Pancreas (tissue), 10 donors: ENCODE measurements around the gene OR5AK2. TPM values are rescaled to one million over a fixed set of nuclear protein-coding genes. Genes with fewer than 3 reads are reported as not detected.
"Not testable (repeated sequence)": the region's sequence is repeated elsewhere in the genome, so short reads cannot be mapped to it uniquely, and the experiment has no call there.

Source experiments
- ATAC-seq, 4 donors: fragments of 200-7000 bp; cut with Tn5 transposase; one replicate each; pipeline versions ENCODE4 v1.8.0 to v1.9.1; 2020; ENCODE audit warnings: mild to moderate bottlenecking in 4 of 4, moderate library complexity in 4 of 4
- DNase-seq, 6 donors: peaks; one replicate each; pipeline ENCODE4 v3.0.0-alpha.2; 2020
- FAIRE-seq: peaks from 2 replicates; lab custom pipeline; 2012; peaks lifted over from hg19 to GRCh38; lab: Jason Lieb, UNC
- H3K27ac ChIP-seq, 4 donors: fragments of 200-600 bp; sonication (generic); 1 replicate in 3 of 4; 2 replicates in 1 of 4; pipeline versions ENCODE4 v1.5.0 to v1.8.0; 2020
- H3K27me3 ChIP-seq, 4 donors: fragments of 200-600 bp; one replicate each; pipeline ENCODE4 v1.8.0; 2021
- H3K36me3 ChIP-seq, 3 donors: fragments of 200-600 bp; sonication (generic) in 1 of 3; one replicate each; pipeline versions ENCODE4 v1.5.0 to v1.8.0; 2020 to 2021
- H3K4me1 ChIP-seq, 3 donors: fragments of 200-600 bp; one replicate each; pipeline ENCODE4 v1.8.0; 2021
- H3K4me3 ChIP-seq, 4 donors: fragments of 200-600 bp; sonication (generic) in 2 of 4; one replicate each; pipeline versions ENCODE4 v1.5.0 to v1.8.0; 2020 to 2021
- H3K9me3 ChIP-seq, 4 donors: fragments of 200-600 bp; one replicate each; pipeline ENCODE4 v1.8.0; 2021
- WGBS, 2 donors: extraction: QIAGEN DNeasy Blood & Tissue Kit; methylation state at CpG; one replicate each; pipeline ENCODE4 v1.1.7; 2013; 5-methylcytosine and 5-hydroxymethylcytosine counted together
- intact Hi-C, 3 donors: fragments of 100-400 bp; cut with DNase I; formaldehyde crosslinking; loops; one replicate each; pipeline versions ENCODE4 v1.11.1 to v1.14.2; 2022
- polyA plus RNA-seq, 2 donors: library from polyadenylated mRNA; stranded (reverse); fragments of 200-250 nt; gene quantifications; one replicate each; pipeline ENCODE4 v1.2.3, GENCODE V29; 2013
- total RNA-seq, 6 donors: library from RNA; stranded (reverse); fragmentation: NEBNext Ultra II Directional in 4 of 6; extraction: Animal tissue kit (Norgen Biotek cat#: 25700) in 4 of 6; gene quantifications; one replicate each; pipeline versions ENCODE4 v1.2.1 to v1.2.4, GENCODE V29; 2021 to 2023
- TF ChIP-seq, protein P1 (sequence below), 4 donors: fragments of 200-600 bp; sonication (generic) in 3 of 4; IDR thresholded peaks; one replicate each; pipeline versions ENCODE4 v1.5.0 to v1.8.0; 2021; ENCODE audit warnings: antibody characterized with exemption in 4 of 4
- donor health status: healthy with polysubstance abuse.
- donor health status: DM: no; HTN: no; CAD: no; lungs with moderate emphysema.
- donor health status: DM: no; HTN: no; CAD: no.
- donor health status: control.
- donor health status: control.
- donor health status: Bipolar disorder and iron deficiency.
- donor health status: DM: yes; HTN: yes; CAD: no.
- donor health status: DM: no; HTN: no; CAD: no.
- donor health status: DM: no; HTN: no; CAD: no.
- donor health status: DM: yes; HTN: yes; CAD: no.

OR5AK2 gene, protein sequence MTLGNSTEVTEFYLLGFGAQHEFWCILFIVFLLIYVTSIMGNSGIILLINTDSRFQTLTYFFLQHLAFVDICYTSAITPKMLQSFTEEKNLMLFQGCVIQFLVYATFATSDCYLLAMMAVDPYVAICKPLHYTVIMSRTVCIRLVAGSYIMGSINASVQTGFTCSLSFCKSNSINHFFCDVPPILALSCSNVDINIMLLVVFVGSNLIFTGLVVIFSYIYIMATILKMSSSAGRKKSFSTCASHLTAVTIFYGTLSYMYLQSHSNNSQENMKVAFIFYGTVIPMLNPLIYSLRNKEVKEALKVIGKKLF
- total RNA-seq (not detected), polyA plus RNA-seq (not detected)

DNA sequence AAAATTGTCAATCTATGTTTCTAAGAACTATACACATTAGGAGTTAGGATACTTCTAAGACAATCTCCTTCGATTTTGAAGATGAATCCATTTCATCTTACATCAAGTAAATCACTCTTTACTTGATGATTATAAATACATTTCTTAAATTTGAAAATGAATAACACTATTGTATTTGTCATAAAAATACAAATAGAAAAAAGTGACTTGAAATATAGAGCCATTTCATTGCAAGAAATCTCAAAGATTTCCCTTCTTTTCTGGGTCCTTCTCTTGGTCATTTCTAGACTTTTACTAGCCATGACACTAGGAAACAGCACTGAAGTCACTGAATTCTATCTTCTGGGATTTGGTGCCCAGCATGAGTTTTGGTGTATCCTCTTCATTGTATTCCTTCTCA, at the start of gene OR5AK2:
Gene OR5AK2 (plus strand): TSS at position 301 of the 400 bp plus-strand sequence. CDS start 0 bp downstream, at position 301.
- no peak for ATAC-seq
- Histone ChIP-seq H3K4me3 (no peak within 1 kb of the TSS), H3K9me3 (no peaks in the 10 kb centered on the region), H3K27ac (no peak within 1 kb of the TSS), H3K4me1 (no peaks in the 10 kb centered on the region), H3K36me3 (no peaks in the 10 kb centered on the region), H3K27me3 (no peaks in the 10 kb centered on the region)
- no peak for FAIRE-seq
- TF ChIP-seq, protein P1, sequence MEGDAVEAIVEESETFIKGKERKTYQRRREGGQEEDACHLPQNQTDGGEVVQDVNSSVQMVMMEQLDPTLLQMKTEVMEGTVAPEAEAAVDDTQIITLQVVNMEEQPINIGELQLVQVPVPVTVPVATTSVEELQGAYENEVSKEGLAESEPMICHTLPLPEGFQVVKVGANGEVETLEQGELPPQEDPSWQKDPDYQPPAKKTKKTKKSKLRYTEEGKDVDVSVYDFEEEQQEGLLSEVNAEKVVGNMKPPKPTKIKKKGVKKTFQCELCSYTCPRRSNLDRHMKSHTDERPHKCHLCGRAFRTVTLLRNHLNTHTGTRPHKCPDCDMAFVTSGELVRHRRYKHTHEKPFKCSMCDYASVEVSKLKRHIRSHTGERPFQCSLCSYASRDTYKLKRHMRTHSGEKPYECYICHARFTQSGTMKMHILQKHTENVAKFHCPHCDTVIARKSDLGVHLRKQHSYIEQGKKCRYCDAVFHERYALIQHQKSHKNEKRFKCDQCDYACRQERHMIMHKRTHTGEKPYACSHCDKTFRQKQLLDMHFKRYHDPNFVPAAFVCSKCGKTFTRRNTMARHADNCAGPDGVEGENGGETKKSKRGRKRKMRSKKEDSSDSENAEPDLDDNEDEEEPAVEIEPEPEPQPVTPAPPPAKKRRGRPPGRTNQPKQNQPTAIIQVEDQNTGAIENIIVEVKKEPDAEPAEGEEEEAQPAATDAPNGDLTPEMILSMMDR (IDR thresholded peaks at IDR 0.05), result no peak
- WGBS, 2 donors, result 50 to 56% methylated on average over 1 of the region's 1 CpG
- no peak for DNase-seq
- intact Hi-C loops, result no loop called here

DNA sequence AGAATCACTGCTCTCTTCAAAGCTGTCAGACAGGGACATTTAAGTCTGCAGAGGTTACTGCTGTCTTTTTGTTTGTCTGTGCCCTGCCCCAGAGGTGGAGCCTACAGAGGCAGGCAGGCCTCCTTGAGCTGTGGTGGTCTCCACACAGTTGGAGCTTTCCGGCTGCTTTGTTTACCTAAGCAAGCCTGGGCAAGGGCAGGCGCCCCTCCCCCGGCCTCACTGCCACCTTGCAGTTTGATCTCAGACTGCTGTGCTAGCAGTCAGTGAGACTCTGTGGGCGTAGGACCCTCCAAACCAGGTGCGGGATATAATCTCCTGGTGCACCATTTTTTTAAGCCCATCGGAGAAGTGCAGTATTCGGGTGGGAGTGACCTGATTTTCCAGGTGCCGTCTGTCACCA, 43.2 kb upstream of the OR5AK2 start:
- intact Hi-C loops, result not testable (repeated sequence)
- WGBS, 2 donors, result 75 to 77% methylated on average over 8 of the region's 8 CpGs

GRCh38 chr11:56948991-56949515, 39.7 kb upstream of the OR5AK2 start:
- TF ChIP-seq, protein P1 (IDR thresholded peaks at IDR 0.05), result no peak
- Histone ChIP-seq H3K27ac (no peak overlapping the region), H3K9me3 (no peaks in the 10 kb centered on the region), H3K36me3 (no peaks in the 10 kb centered on the region), H3K4me3 (no peak overlapping the region), H3K4me1 (no peaks in the 10 kb centered on the region), H3K27me3 (no peaks in the 10 kb centered on the region)
- 46 to 55% methylated on average over 2 of the region's 2 CpGs for WGBS, 2 donors
- intact Hi-C loops, result no loop called here
- ATAC-seq, result no peak
- FAIRE-seq, result no peak
- no peak for DNase-seq

More for the DNA sequence above, 43.2 kb upstream of the OR5AK2 start:
- peak in 1 of 6 donors; percentile 14 for DNase-seq
- not testable (repeated sequence) for H3K27me3 ChIP-seq, H3K9me3 ChIP-seq, H3K27ac ChIP-seq, ATAC-seq, H3K36me3 ChIP-seq, H3K4me1 ChIP-seq, FAIRE-seq, H3K4me3 ChIP-seq

DNA sequence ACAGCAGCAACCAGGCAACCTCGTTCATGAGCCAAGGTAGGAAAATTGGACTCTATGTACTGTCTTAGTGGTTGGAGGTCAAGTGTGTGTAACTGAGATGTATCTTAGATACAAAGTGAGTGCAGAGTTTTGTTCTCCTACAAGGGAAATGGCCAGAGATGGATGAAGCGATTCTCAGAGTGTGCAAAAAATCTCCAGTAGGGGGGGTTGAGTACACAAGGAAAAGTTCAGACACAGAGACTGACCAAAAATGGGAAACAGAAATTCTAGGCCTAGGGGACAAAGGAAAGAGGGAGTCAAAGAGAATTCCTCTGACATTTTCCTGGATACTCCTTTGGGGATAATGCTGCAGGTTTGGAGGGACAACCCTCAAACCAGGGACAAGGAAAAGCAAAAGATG, 38.2 kb upstream of the OR5AK2 start:
- H3K36me3 ChIP-seq, result no peaks in the 10 kb centered on the region
- no peaks in the 10 kb centered on the region for H3K27me3 ChIP-seq
- H3K4me1 ChIP-seq, result no peaks in the 10 kb centered on the region
- WGBS, 2 donors, result 52 to 59% methylated on average over 2 of the region's 2 CpGs
- no peak overlapping the region for H3K4me3 ChIP-seq
- no peak overlapping the region for H3K27ac ChIP-seq
- ATAC-seq, result no peak
- no peak for DNase-seq
- FAIRE-seq, result no peak
- TF ChIP-seq, protein P1 (IDR thresholded peaks at IDR 0.05), result no peak
- intact Hi-C loops, result no loop called here
- no peaks in the 10 kb centered on the region for H3K9me3 ChIP-seq

DNA sequence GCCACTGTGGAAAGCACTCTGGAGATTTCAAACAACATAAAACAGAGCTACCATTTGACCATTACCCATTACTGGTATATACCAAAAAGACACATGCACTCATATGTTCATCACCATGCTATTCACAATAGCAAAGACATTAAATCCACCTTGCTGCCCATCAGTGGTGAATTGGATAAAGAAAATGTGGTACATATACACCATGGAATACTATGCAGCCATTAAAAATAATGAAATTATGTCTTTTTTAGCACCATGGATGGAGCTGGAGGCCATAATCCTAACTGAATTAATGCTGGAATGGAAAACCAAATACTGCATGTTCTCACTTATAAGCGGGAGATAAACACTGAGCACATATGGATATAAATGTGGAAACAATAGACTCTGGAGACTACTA, 34.8 kb upstream of the OR5AK2 start:
- DNase-seq, intact Hi-C loops, H3K9me3 ChIP-seq, H3K27ac ChIP-seq, H3K27me3 ChIP-seq, H3K4me1 ChIP-seq, FAIRE-seq, H3K4me3 ChIP-seq, H3K36me3 ChIP-seq, ATAC-seq: not testable (repeated sequence)
- WGBS, 2 donors, result 95 to 97% methylated on average over 1 of the region's 1 CpG

GRCh38 chr11:56961609-56962008, 27.1 kb upstream of the OR5AK2 start:
- Histone ChIP-seq H3K4me3 (no peak overlapping the region), H3K4me1 (no peaks in the 10 kb centered on the region), H3K27ac (no peak overlapping the region), H3K36me3 (no peaks in the 10 kb centered on the region), H3K27me3 (no peaks in the 10 kb centered on the region), H3K9me3 (no peaks in the 10 kb centered on the region)
- TF ChIP-seq, protein P1 (IDR thresholded peaks at IDR 0.05), result no peak
- no peak for DNase-seq
- intact Hi-C loops, result no loop called here
- no peak for ATAC-seq
- FAIRE-seq, result no peak
